Measurements from ENCODE around the gene GIGYF1. TPM values are rescaled to one million over a fixed set of nuclear protein-coding genes. Genes with fewer than 3 reads are reported as not detected.

Gene GIGYF1
- total RNA-seq, 1 donor from 2014 or later = 53.8 TPM

DNA sequence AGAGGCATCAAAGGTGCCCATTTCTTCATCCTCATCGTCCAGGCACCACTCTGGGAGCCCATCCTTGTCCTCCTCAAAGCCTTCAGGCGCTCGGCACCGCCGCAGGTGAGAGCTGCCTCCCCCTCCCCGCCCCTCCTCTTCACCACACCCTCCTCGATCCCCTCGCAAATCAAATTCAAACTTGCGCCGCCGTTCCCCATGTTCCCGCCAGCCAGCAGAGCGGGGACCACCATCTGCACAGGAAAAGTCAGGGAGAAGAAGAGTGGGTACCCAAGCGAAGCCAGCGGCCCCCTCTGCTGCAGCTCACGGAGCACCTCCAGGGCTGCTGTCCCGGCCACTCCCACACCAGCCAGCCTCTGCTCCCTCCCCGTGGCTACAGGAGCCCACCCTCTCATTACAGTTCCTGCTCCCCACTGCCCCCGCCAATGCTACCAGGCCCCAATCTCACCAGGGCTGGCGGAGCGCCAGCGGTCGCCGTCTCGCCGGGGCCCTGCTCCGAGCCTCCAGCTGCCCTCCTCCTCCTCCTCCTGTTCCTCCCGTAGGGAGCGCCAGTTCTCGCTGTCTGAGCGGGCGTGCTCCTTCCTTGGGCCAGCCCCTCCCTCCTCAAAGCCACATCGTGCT lies 7.7 kb downstream of the GIGYF1 start:
- Mint-ChIP-seq H3K9me3 (no peaks in the 10 kb centered on the region), H3K27ac (no peak overlapping the region), H3K4me3 (no peak overlapping the region), H3K27me3 (ENCODE audit: insufficient read depth) (no peaks in the 10 kb centered on the region), H3K36me3 (ENCODE audit: low read depth) (peaks cover 17% of the 10 kb centered on the region), H3K4me1 (ENCODE audit: low read depth) (no peaks in the 10 kb centered on the region)
- DNase-seq (ENCODE audit: low spot score) = no peak
- intact Hi-C loops (cut with micrococcal nuclease) = no loop called here

DNA sequence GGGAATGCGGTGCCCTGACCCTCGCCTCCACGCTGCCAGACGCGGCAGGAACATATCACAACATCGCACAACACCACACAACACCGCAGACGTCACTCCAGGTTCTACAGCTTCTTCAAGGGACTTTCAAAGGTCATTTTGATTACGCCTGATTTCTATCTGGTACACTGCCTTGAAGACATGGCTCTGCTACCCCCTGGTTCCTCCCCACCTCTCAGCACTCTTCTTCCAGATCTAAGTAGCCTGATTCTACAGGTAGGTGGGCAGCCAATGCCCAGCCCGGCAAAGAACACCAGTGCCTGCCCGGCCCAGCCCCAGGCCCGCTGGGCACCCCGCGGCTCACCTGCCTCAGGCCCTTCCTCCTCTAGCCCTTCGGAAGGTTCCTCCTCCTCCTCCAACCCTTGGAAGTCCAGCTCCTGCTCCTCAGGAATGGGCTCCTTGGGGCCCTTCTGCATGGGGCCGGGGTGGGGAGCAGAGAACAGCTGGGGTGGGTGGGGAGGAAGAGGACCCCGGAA lies 8.4 kb downstream of the GIGYF1 start:
- no peak overlapping the region for H3K27ac Mint-ChIP-seq
- no peaks in the 10 kb centered on the region for H3K9me3 Mint-ChIP-seq
- DNase-seq (ENCODE audit: low spot score) = no peak
- intact Hi-C loops (cut with micrococcal nuclease) = no loop called here
- H3K27me3 Mint-ChIP-seq (ENCODE audit: insufficient read depth) = no peaks in the 10 kb centered on the region
- H3K36me3 Mint-ChIP-seq (ENCODE audit: low read depth) = peaks cover 17% of the 10 kb centered on the region
- no peaks in the 10 kb centered on the region for H3K4me1 Mint-ChIP-seq (ENCODE audit: low read depth)
- no peak overlapping the region for H3K4me3 Mint-ChIP-seq

- peaks cover 17% of the 10 kb centered on the region for H3K36me3 Mint-ChIP-seq (ENCODE audit: low read depth)
- DNase-seq (ENCODE audit: low spot score) = no peak
- H3K4me1 Mint-ChIP-seq (ENCODE audit: low read depth) = peaks cover 2% of the 10 kb centered on the region
- no peaks in the 10 kb centered on the region for H3K27me3 Mint-ChIP-seq (ENCODE audit: insufficient read depth)
- intact Hi-C loops (cut with micrococcal nuclease) = no loop called here
- H3K27ac Mint-ChIP-seq = no peak overlapping the region
- no peaks in the 10 kb centered on the region for H3K9me3 Mint-ChIP-seq
- no peak overlapping the region for H3K4me3 Mint-ChIP-seq
Measured at GRCh38 chr7:100685049-100685605, 8.9 kb downstream of the GIGYF1 start.

DNA sequence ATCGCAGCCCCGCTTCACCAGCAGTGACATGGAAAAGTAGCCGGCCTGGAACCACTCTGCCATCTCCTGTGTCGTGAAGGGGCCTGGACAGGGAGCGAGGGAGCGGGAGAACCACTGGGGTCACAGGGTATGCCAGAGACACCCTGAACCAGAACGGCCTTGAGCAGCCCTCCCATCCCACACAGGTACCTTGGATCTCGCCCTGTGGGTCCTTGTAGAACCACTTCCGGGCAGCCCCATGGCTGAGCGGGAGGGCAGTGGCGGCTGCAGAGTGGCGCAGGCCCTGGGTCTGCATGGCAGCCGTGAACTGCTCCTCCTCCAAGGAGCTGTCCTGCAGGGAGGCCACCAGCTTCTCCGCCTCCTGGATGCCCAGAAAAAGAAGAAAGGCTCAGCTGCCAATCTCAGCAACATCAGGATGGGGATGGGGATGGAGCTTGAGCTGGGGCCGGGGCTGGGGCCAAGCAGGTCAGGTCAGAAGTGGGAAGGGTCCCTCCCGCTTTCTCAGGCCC lies 9.5 kb downstream of the GIGYF1 start:
- peaks cover 5% of the 10 kb centered on the region for H3K4me1 Mint-ChIP-seq (ENCODE audit: low read depth)
- no peak for DNase-seq (ENCODE audit: low spot score)

GRCh38 chr7:100683659-100684533 lies 10.2 kb downstream of the GIGYF1 start:
- no peak overlapping the region for H3K4me3 Mint-ChIP-seq
- H3K36me3 Mint-ChIP-seq (ENCODE audit: low read depth) = peaks cover 20% of the 10 kb centered on the region
- no peak for DNase-seq (ENCODE audit: low spot score)
- no peak overlapping the region for H3K27ac Mint-ChIP-seq
- H3K4me1 Mint-ChIP-seq (ENCODE audit: low read depth) = peaks cover 5% of the 10 kb centered on the region
- H3K27me3 Mint-ChIP-seq (ENCODE audit: insufficient read depth) = no peaks in the 10 kb centered on the region
- intact Hi-C loops (cut with micrococcal nuclease) = no loop called here
- no peaks in the 10 kb centered on the region for H3K9me3 Mint-ChIP-seq

More for the DNA sequence above, 9.5 kb downstream of the GIGYF1 start:
- H3K27ac Mint-ChIP-seq = no peak overlapping the region
- no peaks in the 10 kb centered on the region for H3K27me3 Mint-ChIP-seq (ENCODE audit: insufficient read depth)
- intact Hi-C loops (cut with micrococcal nuclease) = no loop called here
- no peak overlapping the region for H3K4me3 Mint-ChIP-seq
- no peaks in the 10 kb centered on the region for H3K9me3 Mint-ChIP-seq
- peaks cover 17% of the 10 kb centered on the region for H3K36me3 Mint-ChIP-seq (ENCODE audit: low read depth)

DNA sequence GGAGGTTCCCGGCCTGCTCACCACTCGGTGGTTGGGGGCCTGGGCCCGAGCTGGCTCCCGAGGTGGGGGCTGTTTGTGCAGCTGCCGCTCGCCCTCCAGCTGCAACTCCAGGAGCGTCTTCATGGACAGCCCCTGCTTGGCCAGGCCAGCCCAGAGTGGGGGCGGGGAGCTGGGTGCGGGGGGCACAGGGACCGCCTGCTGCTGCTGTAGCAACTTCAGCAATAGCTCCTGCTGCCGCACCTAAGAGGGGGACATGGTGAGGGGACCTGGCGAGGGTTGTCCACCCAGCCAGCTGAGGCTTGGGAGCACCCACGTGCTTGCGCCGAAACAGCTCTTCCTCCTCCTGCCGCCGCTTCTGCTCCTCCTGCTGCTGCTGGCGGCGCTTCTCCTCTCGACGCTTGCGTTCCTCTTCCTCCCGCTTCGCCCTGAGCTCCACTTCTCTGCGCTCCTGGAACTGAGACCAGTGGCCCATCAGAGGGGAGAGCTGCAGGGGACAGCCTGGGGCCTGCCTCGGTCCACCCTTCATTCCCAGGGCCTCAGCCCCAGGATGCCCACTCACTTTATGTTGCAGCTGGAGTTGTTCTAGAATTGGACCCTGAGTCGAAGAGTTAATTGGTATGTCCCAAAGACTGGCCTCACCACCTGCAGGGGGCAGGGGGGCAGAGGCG lies 10.9 kb downstream of the GIGYF1 start:
- intact Hi-C loops (cut with micrococcal nuclease) = no loop called here
- Mint-ChIP-seq H3K27me3 (ENCODE audit: insufficient read depth) (no peaks in the 10 kb centered on the region), H3K4me3 (no peak overlapping the region), H3K27ac (no peak overlapping the region), H3K4me1 (ENCODE audit: low read depth) (peaks cover 5% of the 10 kb centered on the region), H3K36me3 (ENCODE audit: low read depth) (peaks cover 25% of the 10 kb centered on the region), H3K9me3 (no peaks in the 10 kb centered on the region)
- no peak for DNase-seq (ENCODE audit: low spot score)

GRCh38 chr7:100682228-100682741 lies 11.8 kb downstream of the GIGYF1 start:
- H3K36me3 Mint-ChIP-seq (ENCODE audit: low read depth) = peaks cover 24% of the 10 kb centered on the region
- intact Hi-C loops (cut with micrococcal nuclease) = no loop called here
- DNase-seq (ENCODE audit: low spot score) = no peak
- no peak overlapping the region for H3K27ac Mint-ChIP-seq
- no peak overlapping the region for H3K4me3 Mint-ChIP-seq
- no peaks in the 10 kb centered on the region for H3K9me3 Mint-ChIP-seq
- no peaks in the 10 kb centered on the region for H3K27me3 Mint-ChIP-seq (ENCODE audit: insufficient read depth)
- peaks cover 9% of the 10 kb centered on the region for H3K4me1 Mint-ChIP-seq (ENCODE audit: low read depth)

- Mint-ChIP-seq H3K36me3 (ENCODE audit: low read depth) (peaks cover 26% of the 10 kb centered on the region), H3K9me3 (no peaks in the 10 kb centered on the region), H3K4me1 (ENCODE audit: low read depth) (peaks cover 10% of the 10 kb centered on the region), H3K27me3 (ENCODE audit: insufficient read depth) (no peaks in the 10 kb centered on the region), H3K4me3 (no peak overlapping the region), H3K27ac (no peak overlapping the region)
- intact Hi-C loops (cut with micrococcal nuclease) = no loop called here
- DNase-seq (ENCODE audit: low spot score) = no peak
Measured at GRCh38 chr7:100681491-100682227, 12.4 kb downstream of the GIGYF1 start.

DNA sequence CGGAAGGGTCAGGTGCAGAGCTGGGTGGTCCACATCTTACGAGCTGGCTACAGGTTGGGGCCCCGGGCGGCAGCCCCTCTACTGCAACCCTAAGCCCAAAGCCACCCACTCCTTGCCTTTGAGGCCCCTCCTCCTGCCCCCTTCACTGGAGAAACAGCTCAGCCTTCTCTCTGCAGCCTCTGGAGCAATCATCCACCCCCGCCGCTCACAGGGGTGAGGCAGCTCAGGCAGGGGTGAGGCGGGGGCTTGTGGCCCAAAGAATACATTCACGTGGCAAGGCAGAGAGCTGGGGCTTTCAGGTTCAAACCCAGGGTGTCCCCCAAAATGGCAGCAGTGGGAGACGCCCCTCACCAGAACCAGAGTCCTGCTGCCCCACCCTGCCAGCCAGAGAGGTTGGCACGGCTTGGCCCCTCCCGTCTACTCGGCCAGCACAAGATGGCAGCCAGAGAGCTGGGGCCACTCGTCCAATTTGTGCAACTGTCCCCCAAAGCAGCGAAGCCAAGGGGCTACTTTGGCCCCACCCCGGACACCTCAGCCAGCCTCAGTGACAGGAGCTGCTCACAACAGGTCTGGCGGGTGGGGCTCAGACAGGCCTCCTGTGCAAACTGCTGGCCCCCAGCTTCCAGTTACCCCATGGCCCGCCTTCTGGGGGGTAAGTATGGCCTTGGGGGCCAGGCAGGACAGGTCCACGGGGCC lies 13.3 kb downstream of the GIGYF1 start:
- no peak overlapping the region for H3K4me3 Mint-ChIP-seq
- peaks cover 29% of the 10 kb centered on the region for H3K36me3 Mint-ChIP-seq (ENCODE audit: low read depth)
- no peaks in the 10 kb centered on the region for H3K27me3 Mint-ChIP-seq (ENCODE audit: insufficient read depth)
- peaks cover 15% of the 10 kb centered on the region for H3K4me1 Mint-ChIP-seq (ENCODE audit: low read depth)
- no peaks in the 10 kb centered on the region for H3K9me3 Mint-ChIP-seq
- intact Hi-C loops (cut with micrococcal nuclease) = no loop called here
- no peak for DNase-seq (ENCODE audit: low spot score)
- H3K27ac Mint-ChIP-seq = no peak overlapping the region

GRCh38 chr7:100679927-100680575 lies 14.0 kb downstream of the GIGYF1 start:
- H3K9me3 Mint-ChIP-seq = no peaks in the 10 kb centered on the region
- DNase-seq (ENCODE audit: low spot score) = no peak
- H3K27me3 Mint-ChIP-seq (ENCODE audit: insufficient read depth) = no peaks in the 10 kb centered on the region
- H3K36me3 Mint-ChIP-seq (ENCODE audit: low read depth) = peaks cover 23% of the 10 kb centered on the region
- peak overlapping the region; percentile 26 for H3K27ac Mint-ChIP-seq
- H3K4me3 Mint-ChIP-seq = no peak overlapping the region
- H3K4me1 Mint-ChIP-seq (ENCODE audit: low read depth) = peaks cover 15% of the 10 kb centered on the region
- intact Hi-C loops (cut with micrococcal nuclease) = loop anchor here (10.0 kb wide), 1 partner anchor 555 kb away; the partner anchor contains the start of gene MBLAC1

All from activated T-helper 1 cell treated with anti-CD3 and anti-CD28 coated beads, Interleukin-12 subunit alpha, Interleukin-12 subunit beta, Interleukin-2, Interleukin-4 antibody, amounts not matched to agents 30 ng/mL and 10 ng/mL and 1 ng/mL, durations not matched to agents 14 hours and 24 hours and 36 hours (primary cell).